Endothelial cell of umbilical vein (primary cell): ENCODE results near the gene ABCG4. TPM values are rescaled to one million over a fixed set of nuclear protein-coding genes. Genes with fewer than 3 reads are reported as not detected.

Experiments used
- BruUV-seq: library from RNA; stranded (reverse); fragments of 400-500 nt; replicated peaks from 2 replicates; lab custom pipeline; 2021; lab: Mats Ljungman, UMichigan
- CTCF ChIA-PET: fragments of 300-600, 350-600 bp; sonication (Branson Sonifier 250); formaldehyde crosslinking; loops from one replicate; lab custom pipeline; 2021; ENCODE audit warnings: antibody characterized with exemption, inconsistent platforms; lab: Charles Lee
- POLR2A ChIA-PET: fragments of 300-600, 350-600 bp; sonication (Branson Sonifier 250); formaldehyde crosslinking; loops from one replicate; lab custom pipeline; 2021; ENCODE audit warnings: antibody characterized with exemption, inconsistent platforms; lab: Charles Lee
- DNase-seq: peaks from one replicate; pipeline ENCODE4 v3.0.0-alpha.2; 2011; ENCODE audit warnings: low read depth, low spot score
- FAIRE-seq: peaks from 2 replicates; lab custom pipeline; 2011; peaks lifted over from hg19 to GRCh38; lab: Jason Lieb, UNC
- H2AFZ ChIP-seq: 2 replicates; pipeline ENCODE4 v1.6.0; 2012; ENCODE audit warnings: low read depth, low read length, control low read depth, inconsistent platforms
- H3K27ac ChIP-seq: 2 replicates; pipeline ENCODE4 v1.5.1; 2011; ENCODE audit warnings: low read depth, mild to moderate bottlenecking, control low read depth, low read length, moderate library complexity; ENCODE audit not compliant: insufficient read depth
- H3K27me3 ChIP-seq, 2 experiments: 2 replicates each; pipeline versions ENCODE4 v1.6.0 to v1.6.1; 2011; ENCODE audit warnings: low read length in 2 of 2, mixed read lengths in 1 of 2; ENCODE audit not compliant: control insufficient read depth in 2 of 2, insufficient read depth in 2 of 2
- H3K36me3 ChIP-seq, 2 experiments: 2 replicates in 1 of 2; 3 replicates in 1 of 2; pipeline ENCODE4 v1.5.1; 2011; ENCODE audit warnings: low read length in 2 of 2, mild to moderate bottlenecking in 1 of 2, moderate library complexity in 1 of 2; ENCODE audit not compliant: control insufficient read depth in 2 of 2, insufficient read depth in 2 of 2; ENCODE audit errors: extremely low read depth in 1 of 2
- H3K4me1 ChIP-seq: 3 replicates; pipeline ENCODE4 v1.5.1; 2011; ENCODE audit warnings: mild to moderate bottlenecking, low read length; ENCODE audit not compliant: control insufficient read depth, insufficient read depth; ENCODE audit errors: extremely low read depth
- H3K4me2 ChIP-seq: 2 replicates; pipeline ENCODE4 v1.6.1; 2011; ENCODE audit warnings: low read length, control low read depth, mixed read lengths; ENCODE audit not compliant: insufficient read depth
- H3K4me3 ChIP-seq, 3 experiments: fragments of 200-600 bp in 1 of 3; sonication (generic), shearing (Covaris generic) in 1 of 3; replicated peaks in 1 of 3; 2 replicates each; pipeline ENCODE4 v1.5.1; 2011 to 2016; ENCODE audit warnings: control low read depth in 3 of 3, low read length in 3 of 3, mild to moderate bottlenecking in 2 of 3, inconsistent platforms in 1 of 3, low read depth in 1 of 3, moderate library complexity in 1 of 3; ENCODE audit not compliant: insufficient read depth in 1 of 3
- H3K79me2 ChIP-seq: 2 replicates; pipeline ENCODE4 v1.6.0; 2012; ENCODE audit warnings: low read length, inconsistent platforms; ENCODE audit not compliant: control insufficient read depth, insufficient read depth
- H3K9ac ChIP-seq: replicated peaks from 2 replicates; pipeline ENCODE3; 2011; ENCODE audit warnings: low read length, control low read depth; ENCODE audit not compliant: insufficient read depth; ENCODE audit errors: extremely low read depth
- H3K9me1 ChIP-seq: replicated peaks from 3 replicates; pipeline ENCODE4 v1.6.0; 2011; ENCODE audit warnings: mild to moderate bottlenecking, low read length; ENCODE audit not compliant: control insufficient read depth, insufficient read depth; ENCODE audit errors: extremely low read depth
- H3K9me3 ChIP-seq: replicated peaks from 2 replicates; pipeline ENCODE4 v1.5.1; 2012; ENCODE audit warnings: low read length, inconsistent platforms; ENCODE audit not compliant: control insufficient read depth, insufficient read depth
- H4K20me1 ChIP-seq: replicated peaks from 2 replicates; pipeline ENCODE3; 2011; ENCODE audit warnings: mild to moderate bottlenecking, low read length; ENCODE audit not compliant: control insufficient read depth, insufficient read depth; ENCODE audit errors: extremely low read depth
- EZH2 ChIP-seq: IDR thresholded peaks from 2 replicates; pipeline ENCODE4 v1.6.1; 2012; ENCODE audit warnings: borderline replicate concordance, low read depth, mild to moderate bottlenecking, moderate library complexity, low read length, inconsistent platforms; ENCODE audit not compliant: severe bottlenecking
- FOS ChIP-seq: IDR thresholded peaks from 2 replicates; pipeline ENCODE4 v1.6.1; 2011; ENCODE audit warnings: mild to moderate bottlenecking, low read length, moderate library complexity, borderline replicate concordance; ENCODE audit not compliant: insufficient read depth
- GATA2 ChIP-seq: IDR thresholded peaks from 2 replicates; pipeline ENCODE4 v1.7.0; 2011; ENCODE audit warnings: low read depth, mild to moderate bottlenecking, moderate library complexity, mixed read lengths, low read length; ENCODE audit not compliant: insufficient read length, insufficient read depth
- JUN ChIP-seq: IDR thresholded peaks from 2 replicates; pipeline ENCODE4 v1.6.1; 2011; ENCODE audit warnings: borderline replicate concordance, low read depth; ENCODE audit not compliant: insufficient read length, insufficient read depth
- MAX ChIP-seq: IDR thresholded peaks from 2 replicates; pipeline ENCODE4 v1.6.1; 2011; ENCODE audit not compliant: insufficient read depth, insufficient read length
- MYC ChIP-seq: IDR thresholded peaks from one replicate; pipeline ENCODE4 v1.6.1; 2011; ENCODE audit warnings: mild to moderate bottlenecking, low read depth, low read length
- POLR2AphosphoS5 ChIP-seq: IDR thresholded peaks from 2 replicates; pipeline ENCODE4 v1.6.1; 2012; ENCODE audit warnings: low read depth, mild to moderate bottlenecking, control low read depth, low read length, moderate library complexity; ENCODE audit not compliant: insufficient read depth
- dilution Hi-C: fragments of 300-500 bp; cut with MboI; formaldehyde crosslinking; loops from one replicate; pipeline ENCODE4 v1.15.0; 2019; ENCODE audit warnings: low sequenced_read_pairs; ENCODE audit not compliant: extremely low pct_ligation_motif_present
- intact Hi-C: fragments of 100-400 bp; cut with micrococcal nuclease; formaldehyde crosslinking; loops from one replicate; pipeline ENCODE4 v1.10.0; 2022
- polyA plus RNA-seq, 4 experiments: library from polyadenylated mRNA; depleted of rRNA in 3 of 4; stranded (reverse) in 3 of 4; unstranded in 1 of 4; fragments of >200 nt; gene quantifications; 2 replicates each; pipeline versions ENCODE4 v1.2.1 to v1.2.3, GENCODE V29; 2011 to 2012; ENCODE audit warnings: missing spikeins in 1 of 4
- total RNA-seq: library from RNA; stranded (reverse); gene quantifications from 2 replicates; pipeline ENCODE4 v1.2.3, GENCODE V29; 2021

ABCG4 gene
- total and polyA plus RNA-seq, 2 donors (not counting 3 experiments of a cell fraction or from before 2014, with no cell fraction given) = 1.0 to 1.7 TPM

GRCh38 chr11:119120639-119121007 lies 28.2 kb upstream of the ABCG4 start:
- Histone ChIP-seq H3K27me3 (no peaks in the 10 kb centered on the region), H3K4me2 (peak overlapping the region; percentile 73), H4K20me1 (no peaks in the 10 kb centered on the region), H3K27ac (no peak overlapping the region), H3K9me1 (no peaks in the 10 kb centered on the region), H3K4me1 (peaks cover 12% of the 10 kb centered on the region), H3K9me3 (no peaks in the 10 kb centered on the region), H3K4me3 (peak overlapping the region in 2 of 3 experiments; percentile 35 to 39), H2AFZ (peak overlapping the region; percentile 30), H3K79me2 (peaks cover 13% of the 10 kb centered on the region), H3K9ac (peak overlapping the region; percentile 35), H3K36me3 (peaks cover 0 to 7% of the 10 kb centered on the region in 2 experiments)
- CTCF ChIA-PET = interaction anchor here (1.4 to 2.4 kb wide), 5 partner anchors 11 to 218 kb away, joined by 5 to 15 read pairs (median 9); partner anchors contain the start of genes DPAGT1 and NLRX1
- DNase-seq (no peak), FAIRE-seq (no peak)
- TF ChIP-seq MYC (no peak), FOS (no peak), GATA2 (no peak), EZH2 (no peak), JUN (no peak), POLR2AphosphoS5 (no peak), MAX (no peak)
- intact Hi-C loops (loop anchor here (1.0 kb wide), 3 partner anchors 13 to 48 kb away; partner anchors contain the start of genes C2CD2L and NLRX1), dilution Hi-C loops (no loop called here)
- TSS peak; percentile 94 for BruUV-seq
- POLR2A ChIA-PET = interaction anchor here (1.2 to 2.0 kb wide), 2 partner anchors 12 to 18 kb away, joined by 3 to 7 read pairs; partner anchors contain the start of gene DPAGT1
